Measurements from ENCODE around the gene GRK1.

GRCh38 chr13:113632706-113633484 lies 34.1 kb upstream of the GRK1 start:
- TF ChIP-seq EZH2 (IDR thresholded peaks at IDR 0.05; ENCODE audit: insufficient read depth, poor library complexity, severe bottlenecking) (no peak), EZH2phosphoT487 (IDR thresholded peaks at IDR 0.05; ENCODE audit: insufficient read depth, low read depth) (no peak)
